H9 (cell line): ENCODE measurements around the gene BZW1. TPM values are rescaled to one million over a fixed set of nuclear protein-coding genes. Genes with fewer than 3 reads are reported as not detected.

Experiments used
- DNase-seq: peaks from one replicate; pipeline ENCODE4 v3.0.0-alpha.2; 2017
- H2AFZ ChIP-seq: one replicate; pipeline ENCODE4 v1.6.1; 2013; ENCODE audit warnings: mild to moderate bottlenecking, low read length, control low read depth, moderate library complexity
- H2AK5ac ChIP-seq: 2 replicates; pipeline ENCODE4 v1.6.1; 2013; ENCODE audit warnings: low read length, control low read depth, mixed read lengths; ENCODE audit not compliant: insufficient read length
- H2BK120ac ChIP-seq: one replicate; pipeline ENCODE4 v1.6.1; 2013; ENCODE audit warnings: low read depth, mild to moderate bottlenecking, low read length, control low read depth, inconsistent platforms; ENCODE audit not compliant: poor library complexity, severe bottlenecking
- H2BK12ac ChIP-seq: 2 replicates; pipeline ENCODE4 v1.6.1; 2013; ENCODE audit warnings: low read length, control low read depth, mixed read lengths, low read depth; ENCODE audit not compliant: insufficient read length
- H2BK15ac ChIP-seq: 2 replicates; pipeline ENCODE4 v1.6.1; 2013; ENCODE audit warnings: low read depth, low read length, control low read depth
- H2BK20ac ChIP-seq: one replicate; pipeline ENCODE4 v1.6.1; 2013; ENCODE audit warnings: low read depth, mild to moderate bottlenecking, low read length, control low read depth, inconsistent platforms; ENCODE audit not compliant: poor library complexity, severe bottlenecking
- H2BK5ac ChIP-seq: 2 replicates; pipeline ENCODE4 v1.6.1; 2013; ENCODE audit warnings: low read length, control low read depth, mixed read lengths; ENCODE audit not compliant: insufficient read length
- H3K14ac ChIP-seq: 2 replicates; pipeline ENCODE4 v1.6.1; 2013; ENCODE audit warnings: low read length, control low read depth; ENCODE audit not compliant: insufficient read depth
- H3K18ac ChIP-seq: 2 replicates; pipeline ENCODE4 v1.6.1; 2013; ENCODE audit warnings: low read depth, mild to moderate bottlenecking, mixed read lengths, low read length, control low read depth; ENCODE audit not compliant: insufficient read length
- H3K23ac ChIP-seq: 2 replicates; pipeline ENCODE4 v1.6.1; 2013; ENCODE audit warnings: low read length, control low read depth, mixed read lengths, low read depth; ENCODE audit not compliant: insufficient read length
- H3K23me2 ChIP-seq: 2 replicates; pipeline ENCODE4 v1.6.1; 2013; ENCODE audit warnings: low read depth, mild to moderate bottlenecking, mixed read lengths, low read length, control low read depth; ENCODE audit not compliant: insufficient read length, poor library complexity, severe bottlenecking
- H3K27ac ChIP-seq: 2 replicates; pipeline ENCODE4 v1.5.1; 2013; ENCODE audit warnings: low read length, control low read depth, mixed read lengths, low read depth; ENCODE audit not compliant: insufficient read length
- H3K27me3 ChIP-seq: 2 replicates; pipeline ENCODE4 v1.6.1; 2013; ENCODE audit warnings: low read length, control low read depth, inconsistent platforms; ENCODE audit not compliant: insufficient read depth
- H3K4ac ChIP-seq: 2 replicates; pipeline ENCODE4 v1.6.1; 2013; ENCODE audit warnings: low read depth, mild to moderate bottlenecking, control low read depth, inconsistent platforms, low read length, moderate library complexity
- H3K4me1 ChIP-seq: 2 replicates; pipeline ENCODE4 v1.6.1; 2013; ENCODE audit warnings: low read length, control low read depth, inconsistent platforms; ENCODE audit not compliant: insufficient read depth
- H3K4me2 ChIP-seq: 2 replicates; pipeline ENCODE4 v1.6.1; 2013; ENCODE audit warnings: low read length, control low read depth, mixed read lengths; ENCODE audit not compliant: insufficient read length, insufficient read depth
- H3K56ac ChIP-seq: 2 replicates; pipeline ENCODE4 v1.6.1; 2013; ENCODE audit warnings: low read depth, mild to moderate bottlenecking, mixed read lengths, low read length, control low read depth; ENCODE audit not compliant: insufficient read length
- H3K79me1 ChIP-seq: 2 replicates; pipeline ENCODE4 v1.6.1; 2013; ENCODE audit warnings: low read depth, mild to moderate bottlenecking, moderate library complexity, low read length, control low read depth, inconsistent platforms; ENCODE audit not compliant: insufficient read depth, poor library complexity, severe bottlenecking
- H3K79me2 ChIP-seq: 2 replicates; pipeline ENCODE4 v1.6.1; 2013; ENCODE audit warnings: low read length, control low read depth, inconsistent platforms; ENCODE audit not compliant: insufficient read depth
- H3K9ac ChIP-seq: 2 replicates; pipeline ENCODE4 v1.6.1; 2013; ENCODE audit warnings: low read length, control low read depth, mixed read lengths; ENCODE audit not compliant: insufficient read length; ENCODE audit errors: extremely low read depth
- H3K9me3 ChIP-seq: one replicate; pipeline ENCODE4 v1.6.1; 2013; ENCODE audit warnings: low read depth, low read length, inconsistent platforms; ENCODE audit not compliant: control insufficient read depth
- H3T11ph ChIP-seq: one replicate; pipeline ENCODE4 v1.6.1; 2013; ENCODE audit warnings: mild to moderate bottlenecking, low read length, control low read depth, inconsistent platforms
- H4K20me1 ChIP-seq: one replicate; pipeline ENCODE4 v1.6.1; 2013; ENCODE audit not compliant: control insufficient read depth, insufficient read length, insufficient read depth
- H4K5ac ChIP-seq: 2 replicates; pipeline ENCODE4 v1.6.1; 2013; ENCODE audit warnings: low read depth, mild to moderate bottlenecking, mixed read lengths, low read length, control low read depth; ENCODE audit not compliant: insufficient read length
- H4K8ac ChIP-seq: replicated peaks from 2 replicates; pipeline ENCODE4 v1.6.1; 2013; ENCODE audit warnings: low read length, control low read depth, mixed read lengths, low read depth; ENCODE audit not compliant: insufficient read length
- H4K91ac ChIP-seq: 2 replicates; pipeline ENCODE4 v1.6.1; 2013; ENCODE audit warnings: low read depth, mild to moderate bottlenecking, moderate library complexity, mixed read lengths, low read length, control low read depth; ENCODE audit not compliant: insufficient read length
- H3K27ac Mint-ChIP-seq, 3 experiments: 2 replicates in 2 of 3; 3 replicates in 1 of 3; pipeline ENCODE4 v1.8.0; 2020 to 2021; ENCODE audit warnings: mixed read lengths in 3 of 3, mild to moderate bottlenecking in 1 of 3, moderate library complexity in 1 of 3
- H3K27me3 Mint-ChIP-seq: 2 replicates; pipeline ENCODE4 v1.8.0; 2021; ENCODE audit warnings: low read depth, mild to moderate bottlenecking, moderate library complexity, mixed read lengths
- H3K36me3 Mint-ChIP-seq, 3 experiments: 2 replicates in 2 of 3; 3 replicates in 1 of 3; pipeline ENCODE4 v1.8.0; 2020 to 2021; ENCODE audit warnings: low read depth in 3 of 3, mixed read lengths in 3 of 3; ENCODE audit not compliant: insufficient read depth in 1 of 3
- H3K4me1 Mint-ChIP-seq, 2 experiments: 2 replicates each; pipeline ENCODE4 v1.8.0; 2020; ENCODE audit warnings: mixed read lengths in 2 of 2
- H3K4me3 Mint-ChIP-seq, 2 experiments: 2 replicates in 1 of 2; 3 replicates in 1 of 2; pipeline ENCODE4 v1.8.0; 2020 to 2021; ENCODE audit warnings: mild to moderate bottlenecking in 2 of 2, mixed read lengths in 2 of 2, moderate library complexity in 1 of 2
- H3K9me3 Mint-ChIP-seq, 2 experiments: 2 replicates in 1 of 2; 3 replicates in 1 of 2; pipeline ENCODE4 v1.8.0; 2020; ENCODE audit warnings: mild to moderate bottlenecking in 2 of 2, mixed read lengths in 2 of 2, moderate library complexity in 1 of 2
- WGBS: extraction: QIAGEN DNeasy Blood & Tissue Kit; methylation state at CpG from one replicate; pipeline ENCODE4 v1.1.7; 2013; ENCODE audit warnings: missing lambda C conversion rate, low lambda C conversion rate, mixed read lengths; ENCODE audit not compliant: insufficient read length; ENCODE audit errors: extremely low coverage; 5-methylcytosine and 5-hydroxymethylcytosine counted together
- total RNA-seq: library from RNA; stranded (reverse); gene quantifications from 2 replicates; pipeline ENCODE4 v1.2.1, GENCODE V29; 2021
- TF ChIP-seq, protein P1 (sequence below): fragments of 200-600 bp; sonication (generic); conservative IDR thresholded peaks from 3 replicates; pipeline ENCODE4 v1.8.0; 2021; ENCODE audit warnings: antibody characterized with exemption, mild to moderate bottlenecking

BZW1 gene
- total RNA-seq, 1 experiment from 2014 or later = 370 TPM

DNA sequence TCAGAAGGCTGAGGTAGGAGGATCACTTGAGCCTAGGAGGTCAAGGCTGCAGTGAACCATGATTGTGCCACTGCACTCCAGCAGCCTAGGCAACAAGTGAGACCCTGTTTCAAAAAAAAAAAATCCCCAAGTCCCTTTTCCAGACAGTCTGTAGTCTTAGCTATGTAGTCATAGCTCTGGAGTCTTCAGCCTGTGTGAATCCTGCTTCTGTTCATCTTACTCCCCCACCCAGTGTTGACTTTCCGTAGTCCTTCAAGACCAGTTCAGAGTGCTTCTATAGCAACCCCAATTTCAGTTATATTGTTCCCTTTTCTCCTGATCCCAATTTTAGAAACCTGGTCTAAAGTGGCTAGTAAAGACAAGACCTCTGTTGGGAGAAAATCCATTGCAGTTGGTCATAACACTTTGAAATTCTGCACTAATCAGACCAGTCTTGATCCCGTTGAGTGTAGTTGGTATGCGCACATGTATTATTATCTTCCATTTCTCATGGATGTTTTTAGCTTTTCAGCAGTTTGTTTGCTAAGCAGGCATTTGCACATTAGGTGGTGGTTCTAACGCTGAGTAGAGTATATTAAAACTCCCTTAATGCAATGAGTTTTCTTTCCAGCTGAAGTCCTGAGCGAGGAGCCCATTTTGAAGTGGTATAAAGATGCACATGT, 9.0 kb downstream of the BZW1 start:
- no peak overlapping the region for H2AFZ ChIP-seq
- no peak overlapping the region for H2BK20ac ChIP-seq
- H3K14ac ChIP-seq = no peak overlapping the region
- no peak overlapping the region for H2BK5ac ChIP-seq
- no peaks in the 10 kb centered on the region for H3K79me1 ChIP-seq
- no peak overlapping the region for H3K23ac ChIP-seq
- H3K56ac ChIP-seq = no peak overlapping the region
- H3K18ac ChIP-seq = no peak overlapping the region
- H3K27me3 ChIP-seq = no peaks in the 10 kb centered on the region
- H3K9ac ChIP-seq = no peak overlapping the region
- no peaks in the 10 kb centered on the region for H3K4me1 ChIP-seq
- H4K8ac ChIP-seq = no peak overlapping the region
- no peak overlapping the region for H3K27ac ChIP-seq
- H2AK5ac ChIP-seq = no peak overlapping the region
- no peak overlapping the region for H2BK120ac ChIP-seq
- Mint-ChIP-seq H3K4me3 (no peak overlapping the region), H3K36me3 (peaks cover 47 to 69% (median 64%) of the 10 kb centered on the region in 3 experiments; a peak in 6 of 7 replicates), H3K9me3 (no peaks in the 10 kb centered on the region), H3K27me3 (no peaks in the 10 kb centered on the region), H3K27ac (peak overlapping the region in 2 of 3 experiments; percentile 0 to 16; a peak in 3 of 7 replicates), H3K4me1 (no peaks in the 10 kb centered on the region)
- H3K4ac ChIP-seq = no peak overlapping the region
- no peak overlapping the region for H2BK15ac ChIP-seq
- no peaks in the 10 kb centered on the region for H3K79me2 ChIP-seq
- no peak overlapping the region for H2BK12ac ChIP-seq
- H4K91ac ChIP-seq = no peak overlapping the region
- no CpG with 5 or more reads among the region's 5 CpGs for WGBS
- no peak overlapping the region for H3T11ph ChIP-seq
- H3K4me2 ChIP-seq = no peak overlapping the region
- H3K23me2 ChIP-seq = no peaks in the 10 kb centered on the region
- no peak for DNase-seq
- no peak overlapping the region for H4K5ac ChIP-seq
- TF ChIP-seq, protein P1, sequence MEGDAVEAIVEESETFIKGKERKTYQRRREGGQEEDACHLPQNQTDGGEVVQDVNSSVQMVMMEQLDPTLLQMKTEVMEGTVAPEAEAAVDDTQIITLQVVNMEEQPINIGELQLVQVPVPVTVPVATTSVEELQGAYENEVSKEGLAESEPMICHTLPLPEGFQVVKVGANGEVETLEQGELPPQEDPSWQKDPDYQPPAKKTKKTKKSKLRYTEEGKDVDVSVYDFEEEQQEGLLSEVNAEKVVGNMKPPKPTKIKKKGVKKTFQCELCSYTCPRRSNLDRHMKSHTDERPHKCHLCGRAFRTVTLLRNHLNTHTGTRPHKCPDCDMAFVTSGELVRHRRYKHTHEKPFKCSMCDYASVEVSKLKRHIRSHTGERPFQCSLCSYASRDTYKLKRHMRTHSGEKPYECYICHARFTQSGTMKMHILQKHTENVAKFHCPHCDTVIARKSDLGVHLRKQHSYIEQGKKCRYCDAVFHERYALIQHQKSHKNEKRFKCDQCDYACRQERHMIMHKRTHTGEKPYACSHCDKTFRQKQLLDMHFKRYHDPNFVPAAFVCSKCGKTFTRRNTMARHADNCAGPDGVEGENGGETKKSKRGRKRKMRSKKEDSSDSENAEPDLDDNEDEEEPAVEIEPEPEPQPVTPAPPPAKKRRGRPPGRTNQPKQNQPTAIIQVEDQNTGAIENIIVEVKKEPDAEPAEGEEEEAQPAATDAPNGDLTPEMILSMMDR = no peak
- H4K20me1 ChIP-seq = no peaks in the 10 kb centered on the region
- no peaks in the 10 kb centered on the region for H3K9me3 ChIP-seq
